MCF 10A (cell line): Measurements from ENCODE around the gene GSC2. TPM values are rescaled to one million over a fixed set of nuclear protein-coding genes. Genes with fewer than 3 reads are reported as not detected.

ENCODE experiments used
- BruUV-seq: library from RNA; stranded (reverse); fragments of 400-500 nt; replicated peaks from 2 replicates; lab custom pipeline; 2021; lab: Mats Ljungman, UMichigan
- CTCF ChIA-PET: fragments of 300-600 bp; sonication (Branson Sonifier 250); formaldehyde crosslinking; extraction: SDS; loops from one replicate; lab custom pipeline; 2021; ENCODE audit warnings: antibody characterized with exemption, inconsistent platforms; lab: Yijun Ruan, JAX
- POLR2A ChIA-PET: fragments of 300-600, 350-650 bp; sonication (Branson Sonifier 250); formaldehyde crosslinking; extraction: SDS; loops from one replicate; lab custom pipeline; 2020; ENCODE audit warnings: antibody characterized with exemption, inconsistent platforms; lab: Yijun Ruan, JAX
- DNase-seq: peaks from one replicate; pipeline ENCODE4 v3.0.0-alpha.2; 2018; ENCODE audit not compliant: unreplicated experiment
- H3K27ac Mint-ChIP-seq: one replicate; pipeline ENCODE4 v1.8.0; 2022; ENCODE audit warnings: mild to moderate bottlenecking, low read depth, mixed read lengths; ENCODE audit not compliant: unreplicated experiment
- H3K27me3 Mint-ChIP-seq: one replicate; pipeline ENCODE4 v1.8.0; 2022; ENCODE audit warnings: mixed read lengths; ENCODE audit not compliant: insufficient read depth, unreplicated experiment
- H3K36me3 Mint-ChIP-seq: one replicate; pipeline ENCODE4 v1.8.0; 2022; ENCODE audit warnings: mild to moderate bottlenecking, moderate library complexity, mixed read lengths; ENCODE audit not compliant: insufficient read depth, unreplicated experiment
- H3K4me1 Mint-ChIP-seq: one replicate; pipeline ENCODE4 v1.8.0; 2022; ENCODE audit warnings: mixed read lengths; ENCODE audit not compliant: insufficient read depth, unreplicated experiment
- H3K4me3 Mint-ChIP-seq: one replicate; pipeline ENCODE4 v1.8.0; 2022; ENCODE audit warnings: mild to moderate bottlenecking, moderate library complexity, mixed read lengths; ENCODE audit not compliant: unreplicated experiment
- H3K9me3 Mint-ChIP-seq: one replicate; pipeline ENCODE4 v1.8.0; 2022; ENCODE audit warnings: mixed read lengths; ENCODE audit not compliant: unreplicated experiment
- intact Hi-C: fragments of 100-400 bp; cut with micrococcal nuclease; formaldehyde crosslinking; loops from 2 replicates; pipeline ENCODE4 v1.14.1; 2022
- total RNA-seq: library from RNA; stranded (reverse); gene quantifications from 2 replicates; pipeline ENCODE4 v1.2.3, GENCODE V29; 2022
- TF ChIP-seq, protein P1 (sequence below): fragments of 200-600 bp; IDR thresholded peaks from one replicate; pipeline ENCODE4 v1.8.0; 2022; ENCODE audit warnings: antibody characterized with exemption, mild to moderate bottlenecking; ENCODE audit not compliant: unreplicated experiment

GSC2 gene
- total RNA-seq, 1 experiment from 2014 or later = not detected

- ChIA-PET POLR2A (no interaction called here), CTCF (interaction anchor here (0.6 kb wide), 1 partner anchor 1329 kb away, joined by 4 read pairs; no protein-coding TSS in a partner anchor)
- TF ChIP-seq, protein P1, sequence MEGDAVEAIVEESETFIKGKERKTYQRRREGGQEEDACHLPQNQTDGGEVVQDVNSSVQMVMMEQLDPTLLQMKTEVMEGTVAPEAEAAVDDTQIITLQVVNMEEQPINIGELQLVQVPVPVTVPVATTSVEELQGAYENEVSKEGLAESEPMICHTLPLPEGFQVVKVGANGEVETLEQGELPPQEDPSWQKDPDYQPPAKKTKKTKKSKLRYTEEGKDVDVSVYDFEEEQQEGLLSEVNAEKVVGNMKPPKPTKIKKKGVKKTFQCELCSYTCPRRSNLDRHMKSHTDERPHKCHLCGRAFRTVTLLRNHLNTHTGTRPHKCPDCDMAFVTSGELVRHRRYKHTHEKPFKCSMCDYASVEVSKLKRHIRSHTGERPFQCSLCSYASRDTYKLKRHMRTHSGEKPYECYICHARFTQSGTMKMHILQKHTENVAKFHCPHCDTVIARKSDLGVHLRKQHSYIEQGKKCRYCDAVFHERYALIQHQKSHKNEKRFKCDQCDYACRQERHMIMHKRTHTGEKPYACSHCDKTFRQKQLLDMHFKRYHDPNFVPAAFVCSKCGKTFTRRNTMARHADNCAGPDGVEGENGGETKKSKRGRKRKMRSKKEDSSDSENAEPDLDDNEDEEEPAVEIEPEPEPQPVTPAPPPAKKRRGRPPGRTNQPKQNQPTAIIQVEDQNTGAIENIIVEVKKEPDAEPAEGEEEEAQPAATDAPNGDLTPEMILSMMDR = no peak
- BruUV-seq = no TSS peak
- no peak for DNase-seq
- Mint-ChIP-seq H3K27me3 (no peaks in the 10 kb centered on the region), H3K4me3 (no peak overlapping the region), H3K9me3 (no peaks in the 10 kb centered on the region), H3K4me1 (peaks cover 11% of the 10 kb centered on the region), H3K27ac (no peak overlapping the region), H3K36me3 (peaks cover 52% of the 10 kb centered on the region)
- intact Hi-C loops = no loop called here
Measured at GRCh38 chr22:19139974-19140373, 10.1 kb downstream of the GSC2 start.

DNA sequence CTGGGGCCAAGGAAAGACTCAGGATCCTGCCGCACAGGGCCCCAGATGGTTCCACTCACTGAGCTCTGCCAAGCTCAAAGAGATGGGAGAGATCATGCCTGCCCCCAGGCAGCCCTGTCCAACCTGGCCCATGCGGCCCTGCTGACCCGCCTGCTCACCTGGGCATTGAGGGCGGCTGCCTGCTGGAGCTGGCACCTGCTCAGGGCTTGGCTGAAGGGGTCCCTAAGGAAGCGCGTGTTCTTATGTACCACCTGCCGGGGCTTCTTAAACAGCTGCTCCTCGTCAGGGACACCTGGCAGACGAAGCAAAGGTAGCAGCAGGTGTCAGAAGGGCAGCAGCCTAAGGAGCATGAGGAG, 11.1 kb downstream of the GSC2 start:
- intact Hi-C loops = no loop called here
- Mint-ChIP-seq H3K27ac (no peak overlapping the region), H3K27me3 (no peaks in the 10 kb centered on the region), H3K9me3 (no peaks in the 10 kb centered on the region), H3K4me3 (no peak overlapping the region), H3K36me3 (peaks cover 49% of the 10 kb centered on the region), H3K4me1 (peaks cover 3% of the 10 kb centered on the region)
- TF ChIP-seq, protein P1 = no peak
- ChIA-PET POLR2A (interaction anchor here (1.1 kb wide), 1 partner anchor 17 kb away, joined by 4 read pairs; no protein-coding TSS in a partner anchor), CTCF (no interaction called here)
- no TSS peak for BruUV-seq
- no peak for DNase-seq

GRCh38 chr22:19138217-19139000, 11.7 kb downstream of the GSC2 start:
- POLR2A ChIA-PET = interaction anchor here (0.7 to 1.1 kb wide), 2 partner anchors 12 to 17 kb away, joined by 4 read pairs; no protein-coding TSS in a partner anchor

More at GRCh38 chr22:19138217-19139000, 11.7 kb downstream of the GSC2 start:
- no TSS peak for BruUV-seq
- no peak for DNase-seq
- TF ChIP-seq, protein P1 = no peak
- H3K36me3 Mint-ChIP-seq = peaks cover 54% of the 10 kb centered on the region
- H3K27me3 Mint-ChIP-seq = no peaks in the 10 kb centered on the region
- intact Hi-C loops = no loop called here
- CTCF ChIA-PET = no interaction called here
- H3K27ac Mint-ChIP-seq = no peak overlapping the region
- no peaks in the 10 kb centered on the region for H3K4me1 Mint-ChIP-seq
- H3K9me3 Mint-ChIP-seq = no peaks in the 10 kb centered on the region
- H3K4me3 Mint-ChIP-seq = no peak overlapping the region
